ENCODE measurements around the gene CNPY1. TPM values are rescaled to one million over a fixed set of nuclear protein-coding genes. Genes with fewer than 3 reads are reported as not detected.

CNPY1 gene
- total and polyA plus RNA-seq, 12 donors, result not detected

DNA sequence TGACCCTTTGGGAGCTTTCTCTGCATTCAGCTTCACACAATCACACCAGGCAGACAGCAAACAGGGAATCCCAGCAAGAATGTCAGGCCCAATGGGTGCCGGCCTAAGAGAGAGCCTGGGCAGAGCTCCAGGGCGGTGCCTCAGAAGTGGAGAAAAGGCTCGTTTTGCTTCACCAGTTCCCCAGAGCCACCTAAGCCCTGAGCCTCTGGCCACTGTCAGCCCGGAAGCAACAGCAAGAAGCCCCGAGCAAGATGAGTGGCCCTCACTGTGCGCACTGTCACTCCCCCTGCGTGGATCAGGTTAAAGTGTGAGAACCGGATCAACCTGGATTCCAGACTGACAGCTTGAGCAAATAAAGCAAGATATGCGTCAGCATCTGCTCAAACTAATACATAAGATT lies 14.7 kb downstream of the CNPY1 start:
- WGBS, 4 donors, result 15 to 36% (median 29%) methylated on average over 7 to 9 of the region's 9 CpGs
- Histone ChIP-seq H3K9me3 (replicated peaks in 1 of 3) (no peaks in the 10 kb centered on the region), H3K27me3 (peaks cover 63% of the 10 kb centered on the region), H3K27ac (no peak overlapping the region), H3K4me3 (no peak overlapping the region), H3K4me1 (replicated peaks in 1 of 2) (peaks cover 6 to 9% of the 10 kb centered on the region in 2 donors), H3K36me3 (replicated peaks in 1 of 2) (no peaks in the 10 kb centered on the region)
- intact Hi-C loops (cut with DNase I), result no loop called here
- TF ChIP-seq, protein P1, sequence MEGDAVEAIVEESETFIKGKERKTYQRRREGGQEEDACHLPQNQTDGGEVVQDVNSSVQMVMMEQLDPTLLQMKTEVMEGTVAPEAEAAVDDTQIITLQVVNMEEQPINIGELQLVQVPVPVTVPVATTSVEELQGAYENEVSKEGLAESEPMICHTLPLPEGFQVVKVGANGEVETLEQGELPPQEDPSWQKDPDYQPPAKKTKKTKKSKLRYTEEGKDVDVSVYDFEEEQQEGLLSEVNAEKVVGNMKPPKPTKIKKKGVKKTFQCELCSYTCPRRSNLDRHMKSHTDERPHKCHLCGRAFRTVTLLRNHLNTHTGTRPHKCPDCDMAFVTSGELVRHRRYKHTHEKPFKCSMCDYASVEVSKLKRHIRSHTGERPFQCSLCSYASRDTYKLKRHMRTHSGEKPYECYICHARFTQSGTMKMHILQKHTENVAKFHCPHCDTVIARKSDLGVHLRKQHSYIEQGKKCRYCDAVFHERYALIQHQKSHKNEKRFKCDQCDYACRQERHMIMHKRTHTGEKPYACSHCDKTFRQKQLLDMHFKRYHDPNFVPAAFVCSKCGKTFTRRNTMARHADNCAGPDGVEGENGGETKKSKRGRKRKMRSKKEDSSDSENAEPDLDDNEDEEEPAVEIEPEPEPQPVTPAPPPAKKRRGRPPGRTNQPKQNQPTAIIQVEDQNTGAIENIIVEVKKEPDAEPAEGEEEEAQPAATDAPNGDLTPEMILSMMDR (IDR thresholded peaks at IDR 0.05), result no peak
- no peak for TF ChIP-seq POLR2A (IDR thresholded peaks at IDR 0.05)
- DNase-seq, result no peak

DNA sequence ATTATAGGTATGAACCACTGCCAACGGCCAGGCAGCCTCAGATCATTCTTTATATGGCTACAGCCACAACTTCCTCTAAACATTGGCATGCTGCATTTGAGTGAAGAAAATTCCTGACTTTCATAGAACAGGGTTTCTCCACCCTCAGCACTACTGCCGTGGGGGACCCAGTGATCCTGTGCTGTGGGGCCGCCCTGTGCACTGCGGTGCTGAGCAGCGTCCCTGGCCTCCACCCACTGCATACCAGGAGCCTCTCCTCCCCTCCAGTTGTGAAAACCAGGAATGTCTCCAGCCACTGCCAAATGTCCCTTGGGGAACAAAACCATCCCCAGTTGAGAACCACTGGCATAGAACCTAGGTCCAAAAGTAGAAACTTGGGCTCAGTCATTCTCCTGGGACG lies 15.8 kb downstream of the CNPY1 start:
- Histone ChIP-seq H3K36me3 (replicated peaks in 1 of 2) (no peaks in the 10 kb centered on the region), H3K27ac (no peak overlapping the region), H3K9me3 (replicated peaks in 1 of 3) (no peaks in the 10 kb centered on the region), H3K4me1 (replicated peaks in 1 of 2) (peaks cover 6 to 9% of the 10 kb centered on the region in 2 donors), H3K4me3 (no peak overlapping the region), H3K27me3 (peaks cover 63% of the 10 kb centered on the region)
- 63 to 81% (median 68%) methylated on average over 5 to 6 of the region's 6 CpGs for WGBS, 4 donors
- intact Hi-C loops (cut with DNase I), result no loop called here
- TF ChIP-seq, protein P1 (IDR thresholded peaks at IDR 0.05), result no peak
- no peak for TF ChIP-seq POLR2A (IDR thresholded peaks at IDR 0.05)
- no peak for DNase-seq

DNA sequence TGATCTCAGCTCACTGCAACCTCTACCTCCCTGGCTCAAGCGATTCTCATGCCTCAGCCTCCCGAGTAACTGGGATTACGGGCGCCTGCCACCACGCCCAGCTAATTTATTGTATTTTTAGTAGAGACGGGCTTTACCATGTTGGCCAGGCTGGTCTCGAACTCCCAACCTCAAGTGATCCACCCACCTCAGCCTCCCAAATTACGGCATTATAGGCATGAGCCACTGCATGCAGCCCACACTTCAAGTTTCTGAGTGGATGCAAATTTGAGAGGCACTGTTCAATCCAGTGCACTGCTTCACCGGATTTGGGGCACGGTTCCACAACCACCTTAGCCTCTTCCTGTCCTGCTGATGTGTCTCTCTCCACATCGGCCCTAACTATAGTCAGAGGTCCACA lies 16.5 kb downstream of the CNPY1 start:
- DNase-seq, result no peak
- intact Hi-C loops (cut with DNase I), result no loop called here
- no peak for TF ChIP-seq POLR2A (IDR thresholded peaks at IDR 0.05)
- TF ChIP-seq, protein P1 (IDR thresholded peaks at IDR 0.05), result no peak
- H3K4me3 ChIP-seq, result no peak overlapping the region
- WGBS, 4 donors, result 79 to 86% (median 80%) methylated on average over 11 of the region's 11 CpGs
- no peak overlapping the region for H3K27ac ChIP-seq
- no peaks in the 10 kb centered on the region for H3K9me3 ChIP-seq (replicated peaks in 1 of 3)
- H3K36me3 ChIP-seq (replicated peaks in 1 of 2), result no peaks in the 10 kb centered on the region
- peaks cover 63% of the 10 kb centered on the region for H3K27me3 ChIP-seq
- peaks cover 6 to 9% of the 10 kb centered on the region in 2 donors for H3K4me1 ChIP-seq (replicated peaks in 1 of 2)

DNA sequence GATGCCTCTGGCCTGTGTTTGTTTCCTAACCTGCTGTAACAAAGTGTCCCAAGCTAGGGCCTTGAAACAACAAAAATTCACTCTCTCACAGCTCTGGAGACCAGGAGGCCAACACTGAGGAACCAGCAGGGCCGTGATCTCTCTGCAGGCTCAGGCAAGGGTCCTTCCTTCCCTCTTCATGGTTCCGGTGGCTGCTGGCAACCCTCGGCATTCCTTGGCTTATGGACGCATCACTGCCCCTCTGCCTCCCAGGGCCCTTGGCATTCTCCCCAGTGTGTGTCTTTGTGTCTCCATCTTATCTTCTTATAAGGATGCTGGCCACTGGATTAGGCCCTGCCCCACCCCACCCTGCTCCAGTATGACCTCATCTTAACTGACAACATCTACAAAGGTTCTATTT lies 17.0 kb downstream of the CNPY1 start:
- no peak overlapping the region for H3K4me3 ChIP-seq
- no peak for DNase-seq
- H3K9me3 ChIP-seq (replicated peaks in 1 of 3), result no peaks in the 10 kb centered on the region
- WGBS, 4 donors, result 82 to 95% (median 91%) methylated on average over 4 of the region's 4 CpGs
- intact Hi-C loops (cut with DNase I), result no loop called here
- H3K4me1 ChIP-seq (replicated peaks in 1 of 2), result peaks cover 6 to 9% of the 10 kb centered on the region in 2 donors
- no peaks in the 10 kb centered on the region for H3K36me3 ChIP-seq (replicated peaks in 1 of 2)
- H3K27me3 ChIP-seq, result peaks cover 59% of the 10 kb centered on the region
- H3K27ac ChIP-seq, result no peak overlapping the region
- no peak for TF ChIP-seq POLR2A (IDR thresholded peaks at IDR 0.05)
- TF ChIP-seq, protein P1 (IDR thresholded peaks at IDR 0.05), result no peak

Measured in adrenal gland (tissue), 12 donors.